ENCODE results near the gene ARHGAP31.
A peak's percentile ranks its signal among the peaks of the same experiment; 100 is the strongest.
"Not testable (repeated sequence)": the region's sequence is repeated elsewhere in the genome, so short reads cannot be mapped to it uniquely, and the experiment has no call there.

ARHGAP31 gene

DNA sequence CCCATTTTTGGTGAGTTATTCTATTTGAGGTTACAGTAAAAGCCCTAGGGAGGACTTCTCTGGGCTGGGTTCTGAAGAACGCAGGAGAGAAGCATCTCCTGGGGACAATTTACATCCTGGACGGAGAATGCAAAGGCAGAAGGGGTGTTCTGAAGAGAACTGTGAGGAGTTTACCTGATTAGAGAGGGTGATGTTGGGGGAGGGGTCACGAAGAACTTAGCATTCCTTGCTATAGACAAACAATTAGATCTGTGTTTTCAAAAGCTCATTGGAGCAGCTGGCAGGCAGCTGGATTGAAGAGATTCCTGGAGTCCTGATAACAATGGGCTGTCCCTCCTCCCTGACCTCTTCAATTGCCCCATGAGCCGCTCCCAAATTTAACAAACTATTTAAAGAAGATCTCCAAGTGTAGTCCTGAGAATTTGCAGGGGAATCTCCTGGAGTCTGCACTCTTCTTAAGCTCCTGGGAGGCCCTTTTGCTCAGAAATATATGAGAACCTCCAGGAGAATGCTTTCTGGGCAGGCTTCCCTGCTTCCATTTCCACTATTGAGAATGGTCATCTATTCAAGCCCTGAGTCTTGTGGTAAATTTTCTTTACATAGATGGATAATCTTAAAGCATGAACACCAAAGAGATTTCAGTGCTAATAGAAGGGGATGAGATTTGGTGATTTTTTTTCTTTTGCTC is 55.3 kb downstream of the ARHGAP31 start:
- Histone ChIP-seq H3K27me3 (ENCODE audit: control insufficient read depth, insufficient read depth, low read length) (no peaks in the 10 kb centered on the region), H3K9ac (ENCODE audit: low read length) (no peak overlapping the region), H3K4me3 (ENCODE audit: low read length) (no peak overlapping the region), H3K36me3 (ENCODE audit: control insufficient read depth, insufficient read depth, low read length) (no peaks in the 10 kb centered on the region), H3K9me3 (ENCODE audit: control insufficient read depth, low read length) (no peaks in the 10 kb centered on the region), H3K4me1 (ENCODE audit: control insufficient read depth, insufficient read depth, low read length) (peaks cover 6% of the 10 kb centered on the region)

DNA sequence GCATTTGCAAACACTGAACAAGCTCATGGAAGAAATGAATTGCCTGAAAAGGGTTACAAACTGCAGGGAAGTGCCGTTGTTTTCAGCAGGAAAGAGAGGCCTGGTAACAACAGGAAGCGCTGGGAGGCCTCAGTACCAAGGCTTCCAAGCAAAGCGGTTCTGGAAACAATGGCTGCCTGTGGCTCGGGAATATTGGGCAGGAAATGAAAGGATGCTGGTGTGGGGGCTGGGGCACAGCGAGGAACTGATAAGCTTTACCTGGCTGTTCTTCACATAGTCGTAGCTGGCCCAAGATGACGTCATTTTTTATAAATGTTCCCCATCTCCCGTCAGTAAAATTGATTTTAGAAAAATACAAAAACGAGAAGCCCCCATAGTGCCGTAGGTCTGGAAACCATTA is 55.9 kb downstream of the ARHGAP31 start:
- H3K27me3 ChIP-seq (ENCODE audit: control insufficient read depth, insufficient read depth, low read length) = no peaks in the 10 kb centered on the region
- no peak overlapping the region for H3K4me3 ChIP-seq (ENCODE audit: low read length)
- no peaks in the 10 kb centered on the region for H3K9me3 ChIP-seq (ENCODE audit: control insufficient read depth, low read length)
- H3K4me1 ChIP-seq (ENCODE audit: control insufficient read depth, insufficient read depth, low read length) = peaks cover 6% of the 10 kb centered on the region
- H3K9ac ChIP-seq (ENCODE audit: low read length) = no peak overlapping the region
- H3K36me3 ChIP-seq (ENCODE audit: control insufficient read depth, insufficient read depth, low read length) = no peaks in the 10 kb centered on the region

DNA sequence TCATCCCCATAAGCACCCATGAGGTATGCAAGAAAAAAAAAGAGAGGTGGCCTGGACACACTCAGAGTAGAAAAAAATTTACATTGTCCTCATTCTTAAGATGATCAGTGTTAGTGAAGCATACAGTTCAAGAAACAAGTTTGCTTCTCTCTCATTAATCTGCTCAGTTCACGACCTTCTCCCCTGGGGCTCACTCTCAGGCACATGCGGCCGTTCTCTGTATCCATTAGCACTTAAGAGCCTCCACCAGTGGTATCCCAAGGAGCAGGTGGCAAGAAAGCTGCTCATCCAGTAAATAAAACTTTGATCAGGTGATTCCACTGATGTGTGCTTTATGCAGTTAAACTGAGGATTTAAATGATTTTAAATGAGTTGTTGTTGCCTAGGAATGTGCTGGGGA is 57.4 kb downstream of the ARHGAP31 start:
- H3K27me3 ChIP-seq (ENCODE audit: control insufficient read depth, insufficient read depth, low read length) = no peaks in the 10 kb centered on the region
- H3K9ac ChIP-seq (ENCODE audit: low read length) = no peak overlapping the region
- H3K9me3 ChIP-seq (ENCODE audit: control insufficient read depth, low read length) = no peaks in the 10 kb centered on the region
- H3K4me1 ChIP-seq (ENCODE audit: control insufficient read depth, insufficient read depth, low read length) = no peaks in the 10 kb centered on the region
- H3K36me3 ChIP-seq (ENCODE audit: control insufficient read depth, insufficient read depth, low read length) = no peaks in the 10 kb centered on the region
- H3K4me3 ChIP-seq (ENCODE audit: low read length) = no peak overlapping the region

DNA sequence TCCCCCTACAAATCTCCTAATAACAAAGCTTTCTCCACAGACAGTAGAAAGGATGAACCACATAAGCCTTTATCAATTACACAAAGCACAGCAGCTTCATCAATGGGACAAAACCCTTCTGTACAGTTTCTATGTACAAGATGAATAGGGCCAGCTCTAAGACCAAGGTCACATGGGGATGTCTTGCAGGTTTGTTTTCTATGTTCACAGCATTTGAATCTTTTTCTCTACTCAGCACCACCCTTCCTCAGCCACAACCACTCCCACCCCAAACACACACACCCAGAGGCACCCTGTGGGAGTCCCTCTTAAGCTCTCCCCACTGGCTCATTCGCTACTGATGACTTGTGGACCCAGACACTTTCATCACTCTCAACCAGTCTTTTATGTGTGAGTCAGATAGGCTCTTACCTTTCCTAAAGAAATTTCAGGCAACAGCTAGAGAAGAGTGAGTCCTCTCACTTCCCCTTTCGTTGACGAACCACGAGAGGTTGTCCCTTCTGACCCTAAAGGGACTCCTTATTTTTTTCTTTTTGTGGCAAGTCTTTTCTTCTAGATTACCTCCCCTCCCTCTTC is 57.9 kb downstream of the ARHGAP31 start:
- Histone ChIP-seq H3K9ac (ENCODE audit: low read length) (no peak overlapping the region), H3K27me3 (ENCODE audit: control insufficient read depth, insufficient read depth, low read length) (no peaks in the 10 kb centered on the region), H3K9me3 (ENCODE audit: control insufficient read depth, low read length) (no peaks in the 10 kb centered on the region), H3K36me3 (ENCODE audit: control insufficient read depth, insufficient read depth, low read length) (no peaks in the 10 kb centered on the region), H3K4me1 (ENCODE audit: control insufficient read depth, insufficient read depth, low read length) (no peaks in the 10 kb centered on the region), H3K4me3 (ENCODE audit: low read length) (no peak overlapping the region)

DNA sequence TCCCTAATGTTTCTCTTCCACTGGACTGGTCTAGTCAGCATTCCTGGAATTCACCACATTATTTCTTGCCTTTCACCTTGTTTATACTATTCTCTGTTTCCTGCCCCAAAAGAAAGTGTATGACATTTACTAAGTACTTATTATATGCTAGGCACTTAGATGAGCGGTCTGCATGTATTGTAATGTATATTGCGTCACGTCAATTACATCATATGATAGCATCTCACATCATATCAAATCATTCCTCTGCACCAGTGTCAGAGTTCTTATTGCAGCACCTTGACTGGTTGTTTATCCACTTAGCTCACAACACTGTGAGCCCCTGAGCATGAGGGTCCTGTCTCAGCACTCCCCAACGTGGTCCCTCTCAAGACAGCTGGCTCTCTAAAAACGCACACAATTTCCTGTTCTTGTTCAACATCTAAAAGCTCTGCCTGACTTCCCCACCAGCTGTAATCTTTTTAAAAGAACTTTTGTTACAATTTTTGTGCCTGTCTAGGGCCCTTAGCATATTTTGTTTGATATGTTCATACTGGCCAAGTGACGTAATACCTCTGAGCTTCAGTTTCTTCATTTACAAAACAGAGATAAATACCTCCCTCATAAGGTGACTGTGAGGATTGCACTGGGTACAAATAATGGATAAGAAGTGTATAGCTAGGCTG is 58.8 kb downstream of the ARHGAP31 start:
- H3K4me3 ChIP-seq (ENCODE audit: low read length) = no peak overlapping the region
- H3K36me3 ChIP-seq (ENCODE audit: control insufficient read depth, insufficient read depth, low read length) = no peaks in the 10 kb centered on the region
- H3K9me3 ChIP-seq (ENCODE audit: control insufficient read depth, low read length) = no peaks in the 10 kb centered on the region
- no peaks in the 10 kb centered on the region for H3K4me1 ChIP-seq (ENCODE audit: control insufficient read depth, insufficient read depth, low read length)
- no peaks in the 10 kb centered on the region for H3K27me3 ChIP-seq (ENCODE audit: control insufficient read depth, insufficient read depth, low read length)
- H3K9ac ChIP-seq (ENCODE audit: low read length) = no peak overlapping the region

DNA sequence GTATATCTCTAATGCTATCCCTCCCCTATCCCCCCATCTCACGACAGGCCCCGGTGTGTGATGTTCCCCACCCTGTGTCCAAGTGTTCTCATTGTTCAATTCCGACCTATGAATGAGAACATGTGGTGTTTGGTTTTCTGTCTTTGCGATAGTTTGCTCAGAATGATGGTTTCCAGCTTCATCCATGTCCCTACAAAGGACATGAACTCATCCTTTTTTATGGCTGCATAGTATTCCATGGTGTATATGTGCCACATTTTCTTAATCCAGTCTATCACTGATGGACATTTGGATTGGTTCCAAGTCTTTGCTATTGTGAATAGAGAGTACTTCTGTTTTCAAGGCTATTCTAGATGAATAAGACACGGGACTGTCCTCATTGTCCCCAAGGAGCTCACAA is 61.4 kb downstream of the ARHGAP31 start:
- H3K4me1 ChIP-seq (ENCODE audit: control insufficient read depth, insufficient read depth, low read length); H3K4me3 ChIP-seq (ENCODE audit: low read length); H3K36me3 ChIP-seq (ENCODE audit: control insufficient read depth, insufficient read depth, low read length); H3K9ac ChIP-seq (ENCODE audit: low read length); H3K9me3 ChIP-seq (ENCODE audit: control insufficient read depth, low read length); H3K27me3 ChIP-seq (ENCODE audit: control insufficient read depth, insufficient read depth, low read length): not testable (repeated sequence)

DNA sequence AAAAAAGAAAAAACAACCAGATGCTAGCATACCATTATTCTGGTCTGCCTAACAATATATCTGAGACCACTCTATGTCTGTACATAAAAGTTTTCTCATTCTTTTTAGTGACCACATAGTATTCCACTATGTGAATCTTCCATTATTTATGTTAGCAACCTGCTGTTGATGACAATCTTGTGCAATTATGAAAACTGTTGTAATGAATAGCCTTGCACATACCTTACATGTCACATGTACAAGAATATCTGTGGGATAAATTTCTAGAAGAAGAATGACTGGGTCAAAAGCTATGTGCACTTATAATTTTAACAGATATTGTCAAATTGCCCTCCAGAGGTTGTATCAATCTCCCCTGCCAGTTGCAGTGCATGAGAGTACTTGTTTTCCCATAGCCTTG is 62.5 kb downstream of the ARHGAP31 start:
- Histone ChIP-seq H3K27me3 (ENCODE audit: control insufficient read depth, insufficient read depth, low read length) (no peaks in the 10 kb centered on the region), H3K36me3 (ENCODE audit: control insufficient read depth, insufficient read depth, low read length) (no peaks in the 10 kb centered on the region), H3K9me3 (ENCODE audit: control insufficient read depth, low read length) (no peaks in the 10 kb centered on the region), H3K4me1 (ENCODE audit: control insufficient read depth, insufficient read depth, low read length) (no peaks in the 10 kb centered on the region), H3K4me3 (ENCODE audit: low read length) (peak overlapping the region; percentile 0), H3K9ac (ENCODE audit: low read length) (no peak overlapping the region)

DNA sequence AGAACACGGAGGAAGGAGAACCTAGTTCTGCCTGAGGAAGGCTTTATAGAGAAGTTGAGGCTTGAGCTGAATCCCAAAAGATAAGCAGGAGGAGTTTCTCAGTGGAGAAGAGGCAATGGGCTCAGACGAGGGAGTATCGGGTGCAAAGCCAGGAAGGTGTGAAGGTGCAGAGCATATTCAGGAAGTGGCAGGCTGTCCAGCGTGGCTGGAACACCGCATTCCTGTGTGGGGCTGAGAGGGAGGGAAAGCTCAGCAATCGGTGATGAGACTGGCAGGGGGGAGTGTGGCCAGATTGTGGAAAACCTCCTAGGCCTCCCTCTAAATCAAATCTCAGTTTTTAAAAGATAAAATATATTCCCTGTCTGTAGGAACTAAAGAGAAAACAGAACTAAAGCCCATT is 63.0 kb downstream of the ARHGAP31 start:
- no peaks in the 10 kb centered on the region for H3K36me3 ChIP-seq (ENCODE audit: control insufficient read depth, insufficient read depth, low read length)
- H3K27me3 ChIP-seq (ENCODE audit: control insufficient read depth, insufficient read depth, low read length) = no peaks in the 10 kb centered on the region
- H3K9me3 ChIP-seq (ENCODE audit: control insufficient read depth, low read length) = no peaks in the 10 kb centered on the region
- peak overlapping the region; percentile 0 for H3K4me3 ChIP-seq (ENCODE audit: low read length)
- H3K9ac ChIP-seq (ENCODE audit: low read length) = peak overlapping the region; percentile 20
- no peaks in the 10 kb centered on the region for H3K4me1 ChIP-seq (ENCODE audit: control insufficient read depth, insufficient read depth, low read length)

DNA sequence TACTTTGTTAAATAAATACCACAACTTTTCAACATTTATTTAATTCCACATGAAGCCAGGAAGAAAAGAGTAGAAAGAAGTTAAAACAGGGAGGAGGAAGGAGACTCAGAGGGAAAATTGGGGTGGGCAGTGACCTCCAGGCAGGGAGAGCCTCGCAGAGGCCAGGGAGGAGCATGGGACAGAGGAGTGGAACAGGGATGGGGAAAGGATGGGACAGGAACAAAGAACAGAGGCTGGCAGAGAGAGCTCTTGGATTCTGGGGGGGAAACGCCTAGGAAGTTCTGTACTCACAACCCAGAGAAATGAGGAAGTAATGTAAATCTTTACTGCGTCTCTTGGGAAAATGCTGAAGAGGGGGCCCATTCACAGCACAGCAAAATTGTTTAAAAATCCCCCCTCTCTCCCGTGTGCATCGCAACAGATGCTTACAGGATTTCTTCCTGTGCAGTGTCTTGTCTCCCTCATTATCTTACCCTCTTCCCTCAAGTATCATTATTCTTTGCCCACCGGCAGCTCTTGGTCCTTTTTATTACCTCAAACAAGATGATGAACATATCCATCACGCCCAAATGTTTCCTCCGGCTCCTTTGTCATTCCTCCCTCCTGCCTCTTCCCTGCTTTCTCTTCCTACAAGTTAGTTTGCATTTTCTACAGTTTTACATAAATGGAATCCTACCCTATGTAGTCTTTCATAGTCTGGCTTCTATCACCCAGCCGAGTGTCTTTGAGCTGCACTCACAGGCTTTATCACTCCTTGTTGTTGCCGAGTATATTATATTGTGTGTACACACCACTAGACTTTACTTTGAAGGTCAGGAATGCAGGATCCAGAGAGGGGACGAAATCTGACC is 65.5 kb downstream of the ARHGAP31 start:
- no peak overlapping the region for H3K4me3 ChIP-seq (ENCODE audit: low read length)
- H3K27me3 ChIP-seq (ENCODE audit: control insufficient read depth, insufficient read depth, low read length) = no peaks in the 10 kb centered on the region
- H3K9ac ChIP-seq (ENCODE audit: low read length) = no peak overlapping the region
- no peaks in the 10 kb centered on the region for H3K4me1 ChIP-seq (ENCODE audit: control insufficient read depth, insufficient read depth, low read length)
- no peaks in the 10 kb centered on the region for H3K36me3 ChIP-seq (ENCODE audit: control insufficient read depth, insufficient read depth, low read length)
- H3K9me3 ChIP-seq (ENCODE audit: control insufficient read depth, low read length) = no peaks in the 10 kb centered on the region

DNA sequence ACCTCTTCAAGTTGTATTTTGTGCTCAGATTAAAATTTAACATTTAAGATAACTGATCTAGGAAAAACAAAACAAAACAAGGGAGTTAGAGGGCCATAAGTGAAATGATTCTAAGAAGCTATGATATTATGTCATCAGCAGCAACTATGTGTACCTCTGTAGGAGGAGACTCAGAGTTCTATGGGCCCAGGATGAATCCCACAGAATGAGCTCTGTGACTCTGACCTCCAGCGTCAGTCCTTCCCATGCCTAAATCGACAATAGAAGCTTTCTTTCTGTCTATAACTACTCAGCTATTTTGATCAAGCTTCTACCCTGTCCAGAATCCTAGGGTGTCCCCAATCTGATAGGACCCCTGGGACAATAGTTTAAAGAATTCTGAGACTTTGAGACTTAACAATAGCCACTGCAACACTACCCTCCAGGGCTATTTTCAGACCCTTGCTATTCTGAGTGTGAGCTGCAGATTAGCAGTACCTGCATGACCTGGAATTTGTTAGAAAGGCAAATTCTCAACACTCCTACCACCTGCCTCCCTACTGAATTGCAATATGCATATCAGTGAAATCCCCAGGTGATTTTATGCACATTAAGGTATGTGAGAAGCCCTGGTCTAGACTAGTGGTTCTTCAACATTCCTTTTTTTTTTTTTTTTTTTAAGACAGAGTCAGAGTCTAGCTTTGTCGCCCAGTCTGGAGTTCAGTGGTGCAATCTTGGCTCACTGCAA is 66.7 kb downstream of the ARHGAP31 start:
- Histone ChIP-seq H3K9ac (ENCODE audit: low read length) (no peak overlapping the region), H3K27me3 (ENCODE audit: control insufficient read depth, insufficient read depth, low read length) (no peaks in the 10 kb centered on the region), H3K4me1 (ENCODE audit: control insufficient read depth, insufficient read depth, low read length) (no peaks in the 10 kb centered on the region), H3K36me3 (ENCODE audit: control insufficient read depth, insufficient read depth, low read length) (no peaks in the 10 kb centered on the region), H3K4me3 (ENCODE audit: low read length) (no peak overlapping the region), H3K9me3 (ENCODE audit: control insufficient read depth, low read length) (no peaks in the 10 kb centered on the region)

DNA sequence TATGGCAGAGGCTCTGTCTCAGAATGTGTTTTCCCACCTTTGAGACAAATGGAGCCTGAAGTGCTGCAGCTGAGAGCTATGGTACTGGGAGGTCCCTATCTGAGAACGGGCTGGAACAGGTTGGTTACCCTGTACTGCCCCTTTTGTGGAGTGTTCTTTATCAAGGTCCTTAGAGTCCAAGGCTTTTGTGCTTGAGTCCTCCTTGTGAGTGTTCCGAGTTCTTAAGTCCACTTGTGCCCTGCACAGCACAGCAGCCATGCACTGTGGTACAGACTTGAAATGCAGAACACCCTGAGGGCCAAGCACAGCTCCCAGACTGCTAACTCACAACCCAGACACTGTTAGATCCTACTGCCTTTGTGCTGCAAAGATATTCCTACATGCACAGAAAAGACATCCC is 67.8 kb downstream of the ARHGAP31 start:
- Histone ChIP-seq H3K36me3 (ENCODE audit: control insufficient read depth, insufficient read depth, low read length) (no peaks in the 10 kb centered on the region), H3K27me3 (ENCODE audit: control insufficient read depth, insufficient read depth, low read length) (no peaks in the 10 kb centered on the region), H3K9ac (ENCODE audit: low read length) (no peak overlapping the region), H3K4me3 (ENCODE audit: low read length) (no peak overlapping the region), H3K4me1 (ENCODE audit: control insufficient read depth, insufficient read depth, low read length) (no peaks in the 10 kb centered on the region), H3K9me3 (ENCODE audit: control insufficient read depth, low read length) (no peaks in the 10 kb centered on the region)
